Naive thymus-derived CD8-positive, alpha-beta T cell (primary cell): Measurements from ENCODE around the gene SGIP1. TPM values are rescaled to one million over a fixed set of nuclear protein-coding genes. Genes with fewer than 3 reads are reported as not detected.

Experiments
- ATAC-seq, 2 donors: fragments of 150-1000 bp; cut with Tn5 transposase in 1 of 2; sonication (Bioruptor Pico), chemical (Tn5 transposase) in 1 of 2; 1 replicate in 1 of 2; 2 replicates in 1 of 2; pipeline ENCODE4 v1.10.0; 2021; ENCODE audit warnings: mild to moderate bottlenecking in 2 of 2, moderate library complexity in 2 of 2
- POLR2A ChIA-PET: fragments of 350-600 bp; sonication (Branson Sonifier 250); formaldehyde crosslinking; loops from one replicate; lab custom pipeline; 2021; ENCODE audit warnings: antibody characterized with exemption; lab: Charles Lee
- DNase-seq, 10 donors: peaks; one replicate each; pipeline versions ENCODE4 v3.0.0 to v3.0.0-alpha.2; 2020 to 2022
- H3K27ac Mint-ChIP-seq, 10 donors: one replicate each; pipeline ENCODE4 v1.8.0; 2020 to 2022; ENCODE audit warnings: mild to moderate bottlenecking in 10 of 10, mixed read lengths in 10 of 10, moderate library complexity in 4 of 10, inconsistent platforms in 1 of 10
- H3K27me3 Mint-ChIP-seq, 5 donors: one replicate each; pipeline ENCODE4 v1.8.0; 2021 to 2022; ENCODE audit warnings: mixed read lengths in 5 of 5
- H3K36me3 Mint-ChIP-seq, 3 donors: one replicate each; pipeline ENCODE4 v1.8.0; 2020 to 2022; ENCODE audit warnings: mixed read lengths in 3 of 3, mild to moderate bottlenecking in 2 of 3, inconsistent platforms in 1 of 3
- H3K4me1 Mint-ChIP-seq, 4 donors: one replicate each; pipeline ENCODE4 v1.8.0; 2021 to 2022; ENCODE audit warnings: mixed read lengths in 4 of 4
- H3K4me3 Mint-ChIP-seq, 10 donors: one replicate each; pipeline ENCODE4 v1.8.0; 2020 to 2022; ENCODE audit warnings: mild to moderate bottlenecking in 10 of 10, mixed read lengths in 10 of 10, moderate library complexity in 6 of 10, inconsistent platforms in 1 of 10
- H3K9me3 Mint-ChIP-seq, 9 donors: one replicate each; pipeline ENCODE4 v1.8.0; 2020 to 2022; ENCODE audit warnings: mixed read lengths in 9 of 9, mild to moderate bottlenecking in 3 of 9, inconsistent platforms in 1 of 9, moderate library complexity in 1 of 9
- polyA plus RNA-seq, 3 donors: library from polyadenylated mRNA; unstranded; fragments of 300-500 nt; fragmentation: Illumina TruSeq; gene quantifications; one replicate each; pipeline ENCODE4 v1.2.3, GENCODE V29; 2021
- total RNA-seq, 8 experiments: library from RNA in 2 of 8; stranded (reverse) in 2 of 8; gene quantifications; one replicate each; pipeline ENCODE4 v1.2.3 and lab custom pipeline; 2021 to 2026

SGIP1 gene
- total and polyA plus RNA-seq, 5 experiments from 2014 or later = not detected

GRCh38 chr1:66637146-66637545 lies 103.2 kb downstream of the SGIP1 start:
- Mint-ChIP-seq H3K27me3 (peaks cover 0 to 10% (median 2%) of the 10 kb centered on the region in 5 donors), H3K4me1 (peaks cover 3 to 8% (median 6%) of the 10 kb centered on the region in 4 donors), H3K36me3 (no peaks in the 10 kb centered on the region), H3K9me3 (no peaks in the 10 kb centered on the region), H3K4me3 (no peak overlapping the region), H3K27ac (no peak overlapping the region)
- no peak for DNase-seq
- no peak for ATAC-seq
- POLR2A ChIA-PET = no interaction called here

GRCh38 chr1:66641891-66642473 lies 108.0 kb downstream of the SGIP1 start:
- H3K27me3 Mint-ChIP-seq = peaks cover 0 to 11% (median 2%) of the 10 kb centered on the region in 5 donors
- POLR2A ChIA-PET = no interaction called here
- no peak for ATAC-seq

GRCh38 chr1:66642992-66643391 lies 109.0 kb downstream of the SGIP1 start:
- POLR2A ChIA-PET = no interaction called here
- ATAC-seq (no peak), DNase-seq (no peak)
- no peak overlapping the region for H3K27ac Mint-ChIP-seq
- no peaks in the 10 kb centered on the region for H3K36me3 Mint-ChIP-seq
- H3K27me3 Mint-ChIP-seq = peaks cover 0 to 11% (median 2%) of the 10 kb centered on the region in 5 donors
- no peaks in the 10 kb centered on the region for H3K9me3 Mint-ChIP-seq
- no peak overlapping the region for H3K4me3 Mint-ChIP-seq
- peaks cover 3 to 8% (median 6%) of the 10 kb centered on the region in 4 donors for H3K4me1 Mint-ChIP-seq

More at GRCh38 chr1:66641891-66642473, 108.0 kb downstream of the SGIP1 start:
- Mint-ChIP-seq H3K4me1 (peaks cover 3 to 8% (median 6%) of the 10 kb centered on the region in 4 donors), H3K9me3 (no peaks in the 10 kb centered on the region), H3K27ac (no peak overlapping the region), H3K4me3 (no peak overlapping the region), H3K36me3 (no peaks in the 10 kb centered on the region)
- DNase-seq = no peak

DNA sequence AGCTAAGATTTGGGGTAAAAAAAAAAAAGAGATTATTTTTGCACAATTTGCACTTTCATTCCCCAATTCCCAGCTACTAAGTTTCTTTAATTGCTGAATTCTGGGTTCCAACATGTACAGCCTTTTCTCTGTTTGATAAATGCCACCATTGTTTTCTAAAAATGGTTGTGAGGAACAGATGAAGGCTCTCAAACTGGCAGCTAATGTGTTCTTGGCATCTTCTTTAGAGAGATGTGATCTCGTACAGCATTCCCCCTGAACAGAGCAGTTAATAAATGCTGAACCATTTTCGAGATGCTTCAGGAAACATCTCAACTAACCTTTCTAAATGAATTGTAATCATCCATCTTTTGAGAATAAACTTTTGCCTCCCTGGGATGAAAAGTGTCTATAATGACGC lies 110.4 kb downstream of the SGIP1 start:
- Mint-ChIP-seq H3K27ac (no peak overlapping the region), H3K4me1 (peaks cover 5 to 9% (median 8%) of the 10 kb centered on the region in 4 donors), H3K36me3 (no peaks in the 10 kb centered on the region), H3K4me3 (no peak overlapping the region), H3K9me3 (no peaks in the 10 kb centered on the region), H3K27me3 (peaks cover 0 to 11% (median 2%) of the 10 kb centered on the region in 5 donors)
- DNase-seq = no peak
- POLR2A ChIA-PET = no interaction called here
- no peak for ATAC-seq

DNA sequence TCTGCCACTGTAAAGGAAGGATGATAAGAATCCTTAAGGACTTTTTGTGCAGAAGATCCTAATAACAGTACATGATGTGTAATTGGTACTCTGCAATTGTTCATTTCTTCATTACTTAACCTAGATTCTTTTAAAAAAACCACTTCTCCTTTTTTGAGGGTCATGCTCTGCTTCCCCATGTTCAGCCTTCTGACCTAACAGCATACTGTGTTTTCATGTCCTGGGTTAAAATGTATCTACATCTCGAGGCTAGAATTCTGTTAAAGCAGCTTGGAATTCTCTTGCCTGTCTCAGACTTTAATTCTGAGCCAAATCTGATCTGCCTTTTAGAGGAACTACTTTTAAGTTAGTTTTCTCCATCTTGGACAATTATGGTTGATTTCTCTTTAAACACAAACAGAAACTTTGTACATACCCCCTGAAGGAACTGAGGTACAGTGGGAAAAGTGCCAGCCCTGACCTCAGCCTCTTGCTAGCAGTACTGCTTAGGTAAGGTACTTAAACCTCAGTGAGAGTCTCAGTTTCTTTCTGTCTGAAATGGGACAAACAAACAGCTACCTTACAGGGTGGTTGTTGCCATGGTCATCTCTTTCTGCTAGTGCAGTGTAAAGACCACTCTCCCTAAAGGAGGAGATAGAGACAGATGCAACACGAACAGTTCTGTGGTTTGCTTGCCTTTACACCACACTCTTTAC lies 115.1 kb downstream of the SGIP1 start:
- DNase-seq = no peak
- no peaks in the 10 kb centered on the region for H3K36me3 Mint-ChIP-seq
- H3K9me3 Mint-ChIP-seq = peaks cover 0 to 2% (median 0%) of the 10 kb centered on the region in 9 donors
- peaks cover 0 to 9% (median 0%) of the 10 kb centered on the region in 4 donors for H3K4me1 Mint-ChIP-seq
- ATAC-seq = no peak
- H3K4me3 Mint-ChIP-seq = no peak overlapping the region
- H3K27me3 Mint-ChIP-seq = peaks cover 1 to 12% (median 7%) of the 10 kb centered on the region in 5 donors
- no peak overlapping the region for H3K27ac Mint-ChIP-seq
- POLR2A ChIA-PET = no interaction called here

- Mint-ChIP-seq H3K27ac (no peak overlapping the region), H3K27me3 (peaks cover 1 to 20% (median 4%) of the 10 kb centered on the region in 5 donors), H3K9me3 (peaks cover 0 to 2% (median 0%) of the 10 kb centered on the region in 9 donors), H3K4me3 (no peak overlapping the region), H3K36me3 (no peaks in the 10 kb centered on the region), H3K4me1 (peaks cover 0 to 9% (median 0%) of the 10 kb centered on the region in 4 donors)
- POLR2A ChIA-PET = no interaction called here
- no peak for DNase-seq
- no peak for ATAC-seq
Measured at GRCh38 chr1:66652556-66652955, 118.6 kb downstream of the SGIP1 start.

DNA sequence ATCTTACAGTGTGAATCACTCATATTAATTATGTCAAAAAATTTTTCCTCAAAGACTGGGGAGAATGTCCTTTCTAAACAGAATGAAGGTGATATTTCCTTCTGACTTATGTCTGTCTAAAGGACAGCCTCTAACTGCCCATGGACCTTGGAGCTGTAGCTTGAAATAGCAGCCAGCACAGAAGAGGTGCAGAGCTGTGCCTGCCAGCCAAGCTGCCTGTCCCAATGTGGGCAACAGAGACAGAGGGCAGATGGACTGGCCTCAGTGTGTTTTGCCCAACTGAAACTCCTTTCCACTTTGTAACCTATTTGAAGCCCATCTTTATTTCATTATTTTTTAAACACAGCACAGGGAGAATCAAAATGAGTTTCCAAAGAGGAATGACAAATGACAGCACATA lies 120.7 kb downstream of the SGIP1 start:
- peaks cover 0 to 1% (median 0%) of the 10 kb centered on the region in 4 donors for H3K4me1 Mint-ChIP-seq
- H3K27ac Mint-ChIP-seq = no peak overlapping the region
- H3K9me3 Mint-ChIP-seq = peaks cover 0 to 2% (median 0%) of the 10 kb centered on the region in 9 donors
- H3K4me3 Mint-ChIP-seq = no peak overlapping the region
- no peaks in the 10 kb centered on the region for H3K36me3 Mint-ChIP-seq
- POLR2A ChIA-PET = no interaction called here
- ATAC-seq = no peak
- no peak for DNase-seq
- peaks cover 1 to 30% (median 5%) of the 10 kb centered on the region in 5 donors for H3K27me3 Mint-ChIP-seq

- Mint-ChIP-seq H3K9me3 (no peaks in the 10 kb centered on the region), H3K4me3 (no peak overlapping the region), H3K4me1 (no peaks in the 10 kb centered on the region), H3K27ac (no peak overlapping the region), H3K27me3 (peaks cover 0 to 7% (median 0%) of the 10 kb centered on the region in 5 donors), H3K36me3 (no peaks in the 10 kb centered on the region)
- POLR2A ChIA-PET = no interaction called here
- DNase-seq = no peak
- ATAC-seq = no peak
Measured at GRCh38 chr1:66671455-66671854, 137.5 kb downstream of the SGIP1 start.

DNA sequence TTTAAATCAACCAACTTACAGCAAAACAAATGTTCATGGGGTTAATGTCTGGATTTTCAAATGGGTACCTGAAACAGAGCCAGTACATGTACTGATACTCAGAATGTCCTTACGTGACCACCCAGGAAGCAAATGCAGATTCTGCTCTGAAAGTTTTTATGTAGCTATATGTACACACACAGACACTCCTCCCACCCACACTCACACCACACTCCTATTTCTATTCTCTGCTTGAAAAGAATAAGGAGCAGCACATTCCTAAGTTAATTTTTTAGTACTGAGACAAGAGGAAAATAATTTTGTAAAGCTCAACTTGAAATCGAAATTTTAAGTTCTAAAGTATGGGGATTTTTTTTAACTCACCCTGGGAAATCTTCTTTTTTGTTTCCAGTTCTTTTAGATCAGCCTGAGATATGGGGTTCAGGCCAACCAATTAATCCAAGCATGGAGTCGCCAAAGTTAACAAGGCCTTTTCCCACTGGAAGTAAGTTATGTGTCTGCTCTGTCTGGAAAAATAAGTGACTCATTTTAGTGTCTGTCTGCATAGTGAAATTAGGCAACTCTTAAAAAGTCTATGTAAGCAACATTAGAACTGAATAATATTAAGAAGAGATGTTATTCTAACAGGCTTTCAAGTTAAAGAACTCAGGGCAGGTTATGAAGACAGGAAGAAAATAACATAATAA lies 142.8 kb downstream of the SGIP1 start:
- Mint-ChIP-seq H3K4me1 (no peaks in the 10 kb centered on the region), H3K36me3 (no peaks in the 10 kb centered on the region), H3K9me3 (no peaks in the 10 kb centered on the region), H3K27me3 (peaks cover 0 to 2% (median 0%) of the 10 kb centered on the region in 5 donors), H3K4me3 (no peak overlapping the region), H3K27ac (no peak overlapping the region)
- no peak for DNase-seq
- POLR2A ChIA-PET = no interaction called here
- no peak for ATAC-seq

GRCh38 chr1:66678146-66678545 lies 144.2 kb downstream of the SGIP1 start:
- Mint-ChIP-seq H3K4me3 (no peak overlapping the region), H3K27me3 (peaks cover 0 to 7% (median 0%) of the 10 kb centered on the region in 5 donors), H3K9me3 (no peaks in the 10 kb centered on the region), H3K36me3 (no peaks in the 10 kb centered on the region), H3K27ac (no peak overlapping the region), H3K4me1 (no peaks in the 10 kb centered on the region)
- POLR2A ChIA-PET = no interaction called here
- ATAC-seq (no peak), DNase-seq (no peak)

DNA sequence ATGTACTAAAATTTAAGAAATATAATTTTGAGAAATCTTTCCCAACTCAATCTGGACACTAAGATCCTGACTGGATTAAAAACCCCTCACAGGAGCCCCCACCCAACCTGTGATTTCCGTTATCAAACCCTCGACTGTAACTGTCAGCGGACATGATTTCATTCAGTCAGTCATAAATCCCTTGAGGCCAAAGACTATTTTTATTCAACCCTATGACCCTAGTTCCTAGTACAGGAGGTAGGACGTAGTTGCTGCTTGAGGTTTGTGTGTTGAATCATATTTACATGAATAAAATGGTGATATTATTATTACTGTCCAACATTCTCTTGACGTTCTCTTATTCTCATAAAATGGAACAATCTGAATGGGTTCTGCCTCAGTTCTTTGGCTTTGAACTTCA lies 145.2 kb downstream of the SGIP1 start:
- no peaks in the 10 kb centered on the region for H3K4me1 Mint-ChIP-seq
- H3K9me3 Mint-ChIP-seq = no peaks in the 10 kb centered on the region
- POLR2A ChIA-PET = no interaction called here
- ATAC-seq (no peak), DNase-seq (no peak)
- no peak overlapping the region for H3K27ac Mint-ChIP-seq
- no peaks in the 10 kb centered on the region for H3K36me3 Mint-ChIP-seq
- peaks cover 0 to 7% (median 0%) of the 10 kb centered on the region in 5 donors for H3K27me3 Mint-ChIP-seq
- H3K4me3 Mint-ChIP-seq = no peak overlapping the region

DNA sequence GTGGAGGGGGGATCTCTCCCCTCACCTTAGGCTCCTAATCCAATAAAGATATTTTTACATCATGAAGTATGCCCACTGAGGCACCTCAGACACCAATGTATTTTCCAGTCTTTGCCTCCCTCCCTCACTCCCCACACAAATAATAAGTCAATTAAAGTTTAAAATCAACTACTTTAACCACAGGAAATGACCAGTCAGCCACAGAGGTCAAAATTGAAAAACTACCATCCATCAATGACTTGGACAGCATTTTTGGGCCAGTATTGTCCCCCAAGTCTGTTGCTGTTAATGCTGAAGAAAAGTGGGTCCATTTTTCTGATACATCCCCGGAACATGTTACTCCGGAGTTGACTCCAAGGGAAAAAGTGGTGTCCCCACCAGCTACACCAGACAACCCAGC lies 147.7 kb downstream of the SGIP1 start:
- H3K9me3 Mint-ChIP-seq = no peaks in the 10 kb centered on the region
- H3K27ac Mint-ChIP-seq = no peak overlapping the region
- H3K36me3 Mint-ChIP-seq = no peaks in the 10 kb centered on the region
- DNase-seq = no peak
- POLR2A ChIA-PET = no interaction called here
- ATAC-seq = no peak
- H3K27me3 Mint-ChIP-seq = peaks cover 0 to 7% (median 0%) of the 10 kb centered on the region in 5 donors
- H3K4me3 Mint-ChIP-seq = no peak overlapping the region
- H3K4me1 Mint-ChIP-seq = no peaks in the 10 kb centered on the region

DNA sequence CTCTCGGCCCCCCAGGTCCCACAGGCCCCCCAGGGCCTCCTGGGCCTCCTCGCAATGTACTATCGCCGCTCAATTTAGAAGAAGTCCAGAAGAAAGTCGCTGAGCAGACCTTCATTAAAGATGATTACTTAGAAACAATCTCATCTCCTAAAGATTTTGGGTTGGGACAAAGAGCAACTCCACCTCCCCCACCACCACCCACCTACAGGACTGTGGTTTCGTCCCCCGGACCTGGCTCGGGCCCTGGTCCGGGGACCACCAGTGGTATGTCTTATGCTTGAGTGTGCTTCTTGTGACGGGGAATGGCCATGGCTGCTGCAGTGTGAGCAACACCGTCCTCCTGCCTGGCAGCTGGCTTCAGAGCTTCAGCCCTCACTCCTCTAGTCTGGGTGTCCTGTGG lies 148.2 kb downstream of the SGIP1 start:
- Mint-ChIP-seq H3K36me3 (no peaks in the 10 kb centered on the region), H3K27me3 (peaks cover 0 to 7% (median 0%) of the 10 kb centered on the region in 5 donors), H3K4me1 (no peaks in the 10 kb centered on the region), H3K27ac (no peak overlapping the region), H3K9me3 (no peaks in the 10 kb centered on the region), H3K4me3 (no peak overlapping the region)
- POLR2A ChIA-PET = no interaction called here
- ATAC-seq = no peak
- DNase-seq = no peak
